GM20431 (cell line): ENCODE data around the gene APOBEC3A.
"Not testable (repeated sequence)": the region's sequence is repeated elsewhere in the genome, so short reads cannot be mapped to it uniquely, and the experiment has no call there.

Experiments
- in situ Hi-C: fragments of 300-500 bp; cut with MseI, MboI; formaldehyde crosslinking; loops from one replicate; pipeline ENCODE4 v1.15.0; 2020; ENCODE audit warnings: low sequenced_read_pairs; ENCODE audit not compliant: unreplicated experiment

Gene APOBEC3A

GRCh38 chr22:38956551-38956950 is 858 bp upstream of the APOBEC3A start:
- in situ Hi-C loops: no loop called here

DNA sequence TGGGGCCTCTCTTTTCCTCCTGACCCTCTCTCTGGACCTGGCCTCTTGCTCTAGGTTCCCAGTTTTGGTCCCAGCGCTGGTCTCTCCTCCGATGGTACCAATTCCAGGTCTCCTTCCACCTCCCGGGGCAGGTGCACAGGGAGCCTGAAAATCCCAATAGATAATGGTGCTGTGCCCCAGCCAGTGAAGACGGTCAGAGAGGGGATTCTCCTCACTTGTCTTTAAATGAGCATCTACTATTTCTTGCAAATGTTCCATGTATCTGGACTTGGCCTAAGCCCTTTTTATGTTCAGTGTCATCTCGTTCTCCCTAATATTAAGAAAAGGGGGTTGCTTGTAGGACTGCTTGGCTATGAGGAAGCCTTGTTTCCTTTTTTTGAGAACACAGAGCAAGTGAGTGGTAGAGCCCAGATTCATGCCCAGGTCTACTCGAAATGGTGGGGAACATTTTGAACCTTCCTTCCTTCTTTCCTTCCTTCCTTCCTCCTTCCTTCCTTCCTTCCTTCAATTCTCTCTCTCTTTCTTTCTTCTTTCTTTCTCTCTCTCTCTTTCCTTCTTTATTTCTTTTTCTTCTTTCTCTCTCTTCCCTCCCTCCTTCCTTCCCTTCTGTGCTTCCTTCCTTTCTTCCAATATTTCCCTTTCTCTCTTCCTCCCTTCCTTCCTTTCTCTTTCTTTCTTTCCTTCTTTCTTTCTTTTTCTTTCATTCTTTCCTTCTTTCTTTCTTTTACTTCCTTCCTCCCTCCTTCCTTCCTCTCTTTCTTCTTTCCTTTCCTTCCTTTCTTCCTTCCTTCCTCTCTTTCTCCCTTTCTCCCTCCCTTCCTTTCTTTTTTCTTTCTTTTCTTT is 620 bp downstream of the APOBEC3A start:
- in situ Hi-C loops: no loop called here

GRCh38 chr22:38958651-38958943 is 1.2 kb downstream of the APOBEC3A start:
- in situ Hi-C loops: not testable (repeated sequence)

DNA sequence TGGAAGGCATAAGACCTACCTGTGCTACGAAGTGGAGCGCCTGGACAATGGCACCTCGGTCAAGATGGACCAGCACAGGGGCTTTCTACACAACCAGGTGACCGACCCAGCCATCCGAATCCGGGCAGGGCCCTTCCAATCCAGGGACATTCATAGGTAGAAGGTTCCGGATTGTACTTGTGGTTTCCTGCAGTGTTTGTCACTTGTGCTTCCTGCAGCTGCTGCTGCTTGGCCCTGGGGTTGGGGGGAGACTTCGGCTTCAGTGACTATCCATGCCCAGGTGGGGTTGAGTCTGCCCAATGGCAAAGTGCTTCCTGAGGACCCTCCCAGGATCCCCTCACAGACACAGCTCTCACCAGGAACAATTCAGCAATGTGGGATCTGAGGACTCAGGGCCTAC is 2.2 kb downstream of the APOBEC3A start:
- in situ Hi-C loops: no loop called here

DNA sequence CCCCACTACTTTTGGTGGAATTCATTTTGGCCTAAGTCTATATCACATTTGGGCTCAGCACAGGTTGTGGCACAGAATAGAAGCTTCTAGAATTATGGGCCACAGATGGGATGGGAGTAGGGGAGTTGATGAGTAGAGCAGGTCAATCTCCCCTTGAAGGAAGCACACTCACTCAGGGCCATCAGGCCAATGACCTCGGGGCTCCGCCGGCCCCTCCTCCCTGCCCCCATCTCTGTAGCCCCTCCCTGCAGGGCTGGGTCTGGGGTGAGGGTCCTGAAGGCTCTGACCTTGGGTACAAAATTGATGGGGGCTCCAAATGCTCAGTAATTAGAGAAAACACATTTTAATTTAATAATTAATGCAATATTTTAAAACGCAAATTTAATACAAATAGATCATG is 3.3 kb downstream of the APOBEC3A start:
- in situ Hi-C loops: not testable (repeated sequence)

DNA sequence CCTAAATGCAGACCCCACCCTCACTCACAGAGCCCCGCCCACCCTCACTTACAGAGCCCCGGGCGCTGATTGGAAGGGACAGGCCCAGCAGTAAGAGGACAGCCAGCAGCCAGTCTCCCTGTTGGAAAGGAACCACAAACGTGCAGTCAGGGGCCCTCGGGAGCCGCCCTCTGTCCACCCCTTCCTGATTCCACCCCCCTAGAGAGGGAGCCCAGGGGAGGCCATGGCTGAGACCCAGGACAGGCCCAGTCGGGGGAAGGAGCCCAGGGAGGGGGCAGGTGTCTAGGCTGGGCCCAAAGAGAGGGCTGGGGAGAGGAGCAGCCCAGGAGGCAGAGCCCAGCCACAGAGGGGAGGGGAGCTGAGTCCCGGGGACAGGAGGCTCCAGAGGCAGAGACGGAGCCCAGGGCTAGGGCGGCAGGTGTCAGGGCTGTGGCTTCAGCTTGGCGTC is 5.9 kb downstream of the APOBEC3A start:
- in situ Hi-C loops: not testable (repeated sequence)

- in situ Hi-C loops: no loop called here
Measured at GRCh38 chr22:38963872-38964271, 6.5 kb downstream of the APOBEC3A start.

GRCh38 chr22:38964306-38964705 is 6.9 kb downstream of the APOBEC3A start:
- in situ Hi-C loops: no loop called here

- in situ Hi-C loops: no loop called here
Measured at GRCh38 chr22:38964989-38965388, 7.6 kb downstream of the APOBEC3A start.

GRCh38 chr22:38965614-38966379 is 8.4 kb downstream of the APOBEC3A start:
- in situ Hi-C loops: no loop called here

- in situ Hi-C loops: no loop called here
Measured at GRCh38 chr22:38966380-38966702, 8.9 kb downstream of the APOBEC3A start.

GRCh38 chr22:38966942-38967341 is 9.5 kb downstream of the APOBEC3A start:
- in situ Hi-C loops: no loop called here

DNA sequence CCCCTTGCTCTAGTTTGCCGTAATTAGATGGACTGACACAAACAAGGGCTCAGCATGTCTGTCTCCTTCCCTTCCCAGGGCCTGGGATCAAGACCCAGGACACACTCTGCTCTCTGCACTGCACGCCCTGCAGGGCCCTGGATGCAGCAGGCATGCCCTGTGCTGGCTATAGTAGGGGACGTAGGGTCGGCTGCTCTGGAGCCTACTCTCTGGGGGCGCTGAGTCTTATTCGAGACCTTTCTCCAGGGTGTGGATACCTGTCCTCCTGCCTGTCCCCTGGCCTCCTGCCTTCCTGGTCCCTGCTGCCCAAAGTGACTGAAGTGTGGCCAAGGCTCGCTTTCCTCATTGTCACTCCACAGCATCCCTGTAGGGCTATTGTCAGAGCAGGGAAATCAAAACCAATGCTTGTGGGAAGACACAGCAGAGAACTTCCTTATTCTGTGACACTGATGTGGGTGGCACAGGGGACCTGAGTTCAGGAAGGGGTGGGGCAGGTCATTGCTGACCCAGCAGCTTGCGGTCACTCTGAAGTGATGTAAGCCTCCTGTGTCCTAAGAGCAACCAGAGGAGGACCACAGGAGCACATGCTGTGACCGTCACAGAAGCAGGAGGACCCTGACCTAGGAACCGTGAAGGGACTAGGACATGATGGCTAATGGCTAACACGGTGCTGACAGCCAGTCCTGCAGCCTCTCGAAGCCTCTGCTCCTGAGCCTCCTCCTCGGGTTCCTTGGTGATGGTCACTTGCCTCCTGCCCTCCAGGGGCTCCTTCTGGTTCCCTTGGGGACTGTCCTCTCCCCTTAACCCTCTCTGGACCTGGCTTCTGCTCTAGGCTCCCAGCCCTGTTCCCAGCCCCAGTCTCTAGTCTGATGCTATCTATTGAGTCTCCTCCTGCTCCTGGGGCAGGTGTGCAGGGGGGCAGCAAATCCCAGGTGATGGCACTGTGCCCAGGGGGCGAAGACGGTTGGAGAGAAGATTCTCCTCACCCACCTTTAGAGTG is 10.3 kb downstream of the APOBEC3A start:
- in situ Hi-C loops: no loop called here

DNA sequence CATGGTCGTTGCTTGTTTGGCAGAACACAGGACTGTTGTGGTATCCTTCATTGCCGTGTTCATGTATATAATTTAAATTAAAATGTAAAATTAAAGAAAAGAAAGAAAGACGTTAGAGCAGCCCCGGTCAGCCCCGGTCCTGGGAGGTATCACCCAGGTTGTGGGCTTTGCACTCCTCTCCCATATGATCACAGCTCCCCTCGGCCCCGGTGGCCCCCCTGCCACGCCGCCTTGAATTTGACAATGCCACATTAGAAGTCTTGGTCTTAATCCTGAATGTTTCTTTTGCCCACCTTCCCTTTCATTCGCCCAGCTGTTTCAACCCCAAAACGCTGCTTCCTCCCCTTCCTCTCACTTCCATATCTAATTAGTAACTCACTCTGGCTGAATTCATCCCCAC is 11.4 kb downstream of the APOBEC3A start:
- in situ Hi-C loops: no loop called here

DNA sequence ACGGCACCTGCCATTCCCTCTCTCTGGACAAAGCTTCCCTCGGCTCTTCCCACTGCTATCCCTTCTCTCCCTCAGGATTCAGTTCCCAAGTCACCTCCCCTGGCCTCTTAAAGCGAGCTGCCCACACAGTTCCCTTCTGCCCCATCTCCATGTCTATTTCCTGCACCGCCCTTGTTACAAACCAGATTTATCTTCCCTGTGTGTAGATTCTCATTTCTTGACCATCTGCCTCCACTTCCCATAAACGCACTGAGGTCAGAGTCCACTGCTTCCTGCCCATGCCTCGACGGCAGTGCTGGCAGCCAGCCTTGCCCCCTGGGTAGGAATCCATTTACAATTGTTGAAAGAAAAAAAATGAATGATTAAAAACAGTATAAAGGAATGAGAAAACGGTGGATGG is 13.1 kb downstream of the APOBEC3A start:
- in situ Hi-C loops: no loop called here

DNA sequence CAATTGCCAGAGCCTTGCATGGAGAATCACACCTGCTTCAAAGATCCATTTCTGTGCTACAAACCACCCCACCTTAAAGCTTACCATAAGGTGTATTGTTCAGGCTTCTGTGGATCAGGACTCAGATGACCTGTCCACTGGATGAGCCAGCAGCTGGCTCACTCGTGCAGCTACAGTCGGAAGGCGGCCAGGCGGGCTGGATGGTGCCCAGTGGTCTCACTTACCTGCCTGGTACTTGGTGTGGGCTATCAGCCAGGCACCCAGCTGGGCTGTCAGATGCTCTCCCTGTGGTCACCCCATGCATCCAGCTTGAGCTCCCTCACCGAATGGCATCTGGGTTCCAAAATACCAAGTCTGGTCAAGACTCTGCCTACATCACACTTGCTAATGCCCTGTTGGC is 13.8 kb downstream of the APOBEC3A start:
- in situ Hi-C loops: no loop called here

- in situ Hi-C loops: no loop called here
Measured at GRCh38 chr22:38971791-38972190, 14.4 kb downstream of the APOBEC3A start.

DNA sequence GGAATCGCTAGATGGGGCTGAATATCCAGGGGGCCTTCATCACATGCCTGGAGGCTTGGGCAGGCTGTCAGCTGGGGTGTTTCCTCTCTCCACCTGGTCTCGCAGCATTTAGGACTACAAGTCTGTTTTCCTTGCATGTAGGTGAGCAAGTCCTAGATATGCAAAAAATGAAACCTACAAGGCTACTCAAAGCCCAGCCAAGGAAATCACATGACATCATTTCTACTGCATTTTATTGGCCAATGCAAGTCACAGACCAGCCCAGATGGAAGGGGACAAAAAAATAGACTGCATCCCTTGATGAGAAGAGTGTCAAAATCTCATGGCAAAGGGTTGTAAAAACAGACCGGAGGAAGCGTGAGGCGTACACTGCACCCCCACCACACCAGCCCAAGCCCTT is 15.1 kb downstream of the APOBEC3A start:
- in situ Hi-C loops: no loop called here

GRCh38 chr22:38973289-38974169 is 16.1 kb downstream of the APOBEC3A start:
- in situ Hi-C loops: no loop called here
